K562 (cell line): ENCODE measurements around the gene MAP3K12. TPM values are rescaled to one million over a fixed set of nuclear protein-coding genes. Genes with fewer than 3 reads are reported as not detected.
A peak's percentile ranks its signal among the peaks of the same experiment; 100 is the strongest.

Experiments used
- CHD7 ChIP-seq: fragments of 200-600 bp; sonication (generic); IDR thresholded peaks from one replicate; pipeline ENCODE4 v1.6.1; 2012; ENCODE audit warnings: mild to moderate bottlenecking, low read depth, low read length, inconsistent platforms
- CTCFL ChIP-seq: IDR thresholded peaks from 2 replicates; pipeline ENCODE4 v1.6.1; 2011; ENCODE audit warnings: borderline replicate concordance, low read depth, mild to moderate bottlenecking, moderate library complexity, low read length; ENCODE audit not compliant: insufficient read depth, poor library complexity, severe bottlenecking
- MBD2 ChIP-seq: sonication (generic); IDR thresholded peaks from 2 replicates; pipeline ENCODE4 v1.6.1; 2016; ENCODE audit warnings: low read depth, borderline replicate concordance
- RB1 ChIP-seq: fragments of 450-650 bp; IDR thresholded peaks from 2 replicates; pipeline ENCODE4 v1.6.1; 2017; ENCODE audit warnings: low read depth, mild to moderate bottlenecking
- RBFOX2 ChIP-seq: fragments of 200-400 bp; formaldehyde crosslinking; IDR thresholded peaks from 2 replicates; pipeline ENCODE4 v1.6.1; 2017; ENCODE audit warnings: low read depth, mild to moderate bottlenecking, low read length, moderate library complexity
- SMC3 ChIP-seq: conservative IDR thresholded peaks from 2 replicates; pipeline ENCODE4 v1.6.1; 2011; ENCODE audit warnings: low read depth, low read length, improper control_type of control experiment; ENCODE audit not compliant: insufficient read depth
- SUPT5H ChIP-seq: fragments of 450-650 bp; IDR thresholded peaks from 2 replicates; pipeline ENCODE4 v1.6.1; 2016
- TBP ChIP-seq: optimal IDR thresholded peaks from 2 replicates; pipeline ENCODE3; 2011; ENCODE audit warnings: low read depth, low read length, improper control_type of control experiment
- ZNF134 ChIP-seq: fragments of 250-450 bp; sonication (Bioruptor Pico); conservative IDR thresholded peaks from 2 replicates; pipeline ENCODE4 v1.4.0; 2020
- polyA plus RNA-seq, 8 experiments: library from polyadenylated mRNA; depleted of rRNA in 4 of 8; stranded (reverse) in 5 of 8; unstranded in 3 of 8; fragments of >200 nt; fragmentation: Nextera tagmentation in 2 of 8; fragmentation: Illumina TruSeq in 1 of 8; extraction: Ambion mirVana in 2 of 8; extraction: Trizol in 1 of 8; gene quantifications; 2 replicates each; pipeline versions ENCODE4 v1.2.1 to v1.2.3, GENCODE V29; 2011 to 2014; ENCODE audit warnings: inconsistent platforms in 1 of 8, missing spikeins in 1 of 8
- total RNA-seq, 7 experiments: library from RNA; depleted of rRNA in 6 of 7; stranded (reverse); fragments of >200 nt in 6 of 7; fragmentation: Illumina TruSeq in 2 of 7; extraction: Trizol in 2 of 7; gene quantifications; 2 replicates each; pipeline versions ENCODE4 v1.2.1 to v1.2.3, GENCODE V29; 2011 to 2021; ENCODE audit warnings: low replicate concordance in 1 of 7
- TF ChIP-seq, protein P1 (sequence below): sonication (generic); IDR thresholded peaks from 2 replicates; pipeline ENCODE4 v1.6.1; 2016
- TF ChIP-seq, protein P2 (sequence below): IDR thresholded peaks from 3 replicates; pipeline ENCODE4 v1.6.1; 2011; ENCODE audit warnings: borderline replicate concordance, mild to moderate bottlenecking; ENCODE audit not compliant: insufficient read length, insufficient read depth

Gene MAP3K12
- total and polyA plus RNA-seq, 9 of the 15 experiments (the other 6 are each of a cell fraction or from before 2014, with no cell fraction given), result 0.10 to 2.4 (median 1.6) TPM

- TF ChIP-seq CHD7 (no peak), MBD2 (no peak), ZNF134 (CRISPR knock-in tag) (no peak), RBFOX2 (peak; percentile 58), SMC3 (no peak), RB1 (peak; percentile 51; the same call in 1 of the 2 replicates), SUPT5H (peak; percentile 65), TBP (peak; percentile 50), CTCFL (no peak)
- TF ChIP-seq, protein P1, sequence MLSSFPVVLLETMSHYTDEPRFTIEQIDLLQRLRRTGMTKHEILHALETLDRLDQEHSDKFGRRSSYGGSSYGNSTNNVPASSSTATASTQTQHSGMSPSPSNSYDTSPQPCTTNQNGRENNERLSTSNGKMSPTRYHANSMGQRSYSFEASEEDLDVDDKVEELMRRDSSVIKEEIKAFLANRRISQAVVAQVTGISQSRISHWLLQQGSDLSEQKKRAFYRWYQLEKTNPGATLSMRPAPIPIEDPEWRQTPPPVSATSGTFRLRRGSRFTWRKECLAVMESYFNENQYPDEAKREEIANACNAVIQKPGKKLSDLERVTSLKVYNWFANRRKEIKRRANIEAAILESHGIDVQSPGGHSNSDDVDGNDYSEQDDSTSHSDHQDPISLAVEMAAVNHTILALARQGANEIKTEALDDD, result no peak
- TF ChIP-seq, protein P2, sequence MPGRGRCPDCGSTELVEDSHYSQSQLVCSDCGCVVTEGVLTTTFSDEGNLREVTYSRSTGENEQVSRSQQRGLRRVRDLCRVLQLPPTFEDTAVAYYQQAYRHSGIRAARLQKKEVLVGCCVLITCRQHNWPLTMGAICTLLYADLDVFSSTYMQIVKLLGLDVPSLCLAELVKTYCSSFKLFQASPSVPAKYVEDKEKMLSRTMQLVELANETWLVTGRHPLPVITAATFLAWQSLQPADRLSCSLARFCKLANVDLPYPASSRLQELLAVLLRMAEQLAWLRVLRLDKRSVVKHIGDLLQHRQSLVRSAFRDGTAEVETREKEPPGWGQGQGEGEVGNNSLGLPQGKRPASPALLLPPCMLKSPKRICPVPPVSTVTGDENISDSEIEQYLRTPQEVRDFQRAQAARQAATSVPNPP, result no peak
Observed at GRCh38 chr12:53492830-53493609, 6.2 kb downstream of the MAP3K12 start (continued).
